ENCODE measurements around the gene HOPX.
"Not testable (repeated sequence)": the region's sequence is repeated elsewhere in the genome, so short reads cannot be mapped to it uniquely, and the experiment has no call there.

HOPX gene

GRCh38 chr4:56622176-56622575, 58.9 kb downstream of the HOPX start:
- DNase-seq = no peak

- DNase-seq = no peak
Measured at GRCh38 chr4:56619816-56620215, 61.3 kb downstream of the HOPX start.

GRCh38 chr4:56619160-56619559, 61.9 kb downstream of the HOPX start:
- DNase-seq = no peak

- no peak for DNase-seq
Measured at GRCh38 chr4:56618734-56619133, 62.4 kb downstream of the HOPX start.

GRCh38 chr4:56613101-56613862, 67.8 kb downstream of the HOPX start:
- DNase-seq = no peak

- no peak for DNase-seq
Measured at GRCh38 chr4:56612282-56612681, 68.8 kb downstream of the HOPX start.

- no peak for DNase-seq
Measured at GRCh38 chr4:56611501-56611900, 69.6 kb downstream of the HOPX start.

GRCh38 chr4:56610170-56610569, 70.9 kb downstream of the HOPX start:
- DNase-seq = not testable (repeated sequence)

GRCh38 chr4:56607926-56608325, 73.2 kb downstream of the HOPX start:
- DNase-seq = no peak

- no peak for DNase-seq
Measured at GRCh38 chr4:56606385-56606784, 74.7 kb downstream of the HOPX start.

- DNase-seq = not testable (repeated sequence)
Measured at GRCh38 chr4:56605464-56605863, 75.6 kb downstream of the HOPX start.

- DNase-seq = no peak
Measured at GRCh38 chr4:56603297-56603696, 77.8 kb downstream of the HOPX start.
